H1 (cell line): Measurements from ENCODE around the gene DICER1. TPM values are rescaled to one million over a fixed set of nuclear protein-coding genes. Genes with fewer than 3 reads are reported as not detected.
A peak's percentile ranks its signal among the peaks of the same experiment; 100 is the strongest.

Source experiments
- CTCF ChIA-PET: fragments of 300-600 bp; sonication (Branson Sonifier 250); formaldehyde crosslinking; loops from one replicate; lab custom pipeline; 2021; ENCODE audit not compliant: partially characterized antibody; lab: Charles Lee
- POLR2A ChIA-PET: fragments of 300-600 bp; sonication (Branson Sonifier 250); formaldehyde crosslinking; loops from one replicate; lab custom pipeline; 2021; ENCODE audit warnings: inconsistent platforms; ENCODE audit not compliant: partially characterized antibody; lab: Charles Lee
- DNase-seq, 2 experiments: peaks; one replicate each; pipeline versions ENCODE4 v3.0.0 to v3.0.0-alpha.2; 2010 to 2022; ENCODE audit warnings: low spot score in 2 of 2, low read depth in 1 of 2, mixed read lengths in 1 of 2
- FAIRE-seq: peaks from 2 replicates; lab custom pipeline; 2011; peaks lifted over from hg19 to GRCh38; lab: Jason Lieb, UNC
- H2AFZ ChIP-seq: 2 replicates; pipeline ENCODE4 v1.8.1; 2012; ENCODE audit warnings: low read length, inconsistent platforms
- H2AK5ac ChIP-seq: 2 replicates; pipeline ENCODE4 v1.6.1; 2013; ENCODE audit warnings: low read depth, low read length
- H2BK120ac ChIP-seq: replicated peaks from 2 replicates; pipeline ENCODE3; 2013; ENCODE audit warnings: low read depth, low read length, inconsistent platforms
- H2BK12ac ChIP-seq: 2 replicates; pipeline ENCODE4 v1.6.1; 2013; ENCODE audit warnings: low read depth, low read length
- H2BK15ac ChIP-seq: 2 replicates; pipeline ENCODE4 v1.6.1; 2013; ENCODE audit warnings: low read length
- H2BK20ac ChIP-seq: 2 replicates; pipeline ENCODE4 v1.6.1; 2013; ENCODE audit warnings: low read length
- H2BK5ac ChIP-seq: 2 replicates; pipeline ENCODE4 v1.6.1; 2013; ENCODE audit warnings: low read depth, low read length
- H3K14ac ChIP-seq: 2 replicates; pipeline ENCODE4 v1.6.1; 2013; ENCODE audit warnings: inconsistent platforms; ENCODE audit not compliant: insufficient read length
- H3K18ac ChIP-seq: 2 replicates; pipeline ENCODE4 v1.6.1; 2013; ENCODE audit warnings: low read length; ENCODE audit errors: extremely low read depth
- H3K23ac ChIP-seq: 2 replicates; pipeline ENCODE4 v1.6.1; 2013; ENCODE audit warnings: inconsistent platforms; ENCODE audit not compliant: insufficient read length
- H3K23me2 ChIP-seq: 2 replicates; pipeline ENCODE4 v1.6.1; 2013; ENCODE audit warnings: low read depth, low read length
- H3K27ac ChIP-seq: 2 replicates; pipeline ENCODE4 v1.6.1; 2011; ENCODE audit warnings: low read depth, low read length, inconsistent platforms
- H3K27me3 ChIP-seq, 4 experiments: replicated peaks in 1 of 4; 1 replicate in 1 of 4; 2 replicates in 3 of 4; pipeline versions ENCODE4 v1.6.1 to v1.8.1; 2011 to 2013; ENCODE audit warnings: low read length in 3 of 4, mild to moderate bottlenecking in 3 of 4, inconsistent platforms in 2 of 4, mixed read lengths in 2 of 4, moderate library complexity in 1 of 4; ENCODE audit not compliant: control insufficient read depth in 3 of 4, insufficient read depth in 3 of 4; ENCODE audit errors: extremely low read depth in 1 of 4
- H3K36me3 ChIP-seq, 4 experiments: 2 replicates each; pipeline versions ENCODE4 v1.6.1 to v1.8.1; 2011 to 2013; ENCODE audit warnings: mild to moderate bottlenecking in 4 of 4, low read length in 3 of 4, moderate library complexity in 2 of 4, control low read depth in 1 of 4, inconsistent platforms in 1 of 4; ENCODE audit not compliant: insufficient read depth in 4 of 4, control insufficient read depth in 2 of 4
- H3K4ac ChIP-seq: replicated peaks from 2 replicates; pipeline ENCODE3; 2013; ENCODE audit warnings: low read length, low read depth, mixed read lengths, inconsistent platforms; ENCODE audit not compliant: insufficient read length
- H3K4me1 ChIP-seq, 4 experiments: replicated peaks in 1 of 4; 1 replicate in 1 of 4; 2 replicates in 3 of 4; pipeline versions ENCODE4 v1.6.1 to v1.8.1; 2011 to 2013; ENCODE audit warnings: low read length in 3 of 4, inconsistent platforms in 2 of 4, mixed read lengths in 1 of 4; ENCODE audit not compliant: insufficient read depth in 4 of 4, control insufficient read depth in 3 of 4
- H3K4me2 ChIP-seq, 2 experiments: 2 replicates each; pipeline versions ENCODE4 v1.6.1 to v1.8.1; 2011 to 2013; ENCODE audit warnings: low read depth in 2 of 2, low read length in 2 of 2, control low read depth in 1 of 2, inconsistent platforms in 1 of 2, mild to moderate bottlenecking in 1 of 2; ENCODE audit not compliant: insufficient read depth in 1 of 2
- H3K4me3 ChIP-seq, 4 experiments: fragments of 200-600, 300-600 bp in 1 of 4; sonication (generic), shearing (Covaris generic), sonication (Bioruptor Twin) in 1 of 4; 2 replicates each; pipeline versions ENCODE4 v1.5.1 to v1.8.1; 2011 to 2016; ENCODE audit warnings: low read length in 4 of 4, low read depth in 3 of 4, control low read depth in 2 of 4, inconsistent platforms in 2 of 4, mild to moderate bottlenecking in 2 of 4, mixed read lengths in 1 of 4, moderate library complexity in 1 of 4; ENCODE audit not compliant: insufficient read depth in 2 of 4; ENCODE audit errors: extremely low read depth in 1 of 4
- H3K56ac ChIP-seq: replicated peaks from 2 replicates; pipeline ENCODE3; 2013; ENCODE audit warnings: low read depth, mild to moderate bottlenecking, mixed read lengths, low read length, inconsistent platforms; ENCODE audit not compliant: insufficient read length
- H3K79me1 ChIP-seq: 2 replicates; pipeline ENCODE4 v1.6.1; 2013; ENCODE audit warnings: low read depth, low read length, control low read depth
- H3K79me2 ChIP-seq, 2 experiments: 2 replicates each; pipeline versions ENCODE4 v1.6.1 to v1.8.1; 2012 to 2013; ENCODE audit warnings: low read length in 2 of 2, mild to moderate bottlenecking in 2 of 2, inconsistent platforms in 1 of 2; ENCODE audit not compliant: insufficient read depth in 2 of 2, control insufficient read depth in 1 of 2
- H3K9ac ChIP-seq, 4 experiments: replicated peaks in 1 of 4; 1 replicate in 1 of 4; 2 replicates in 3 of 4; pipeline versions ENCODE4 v1.6.1 to v1.8.1; 2011 to 2013; ENCODE audit warnings: low read depth in 3 of 4, low read length in 3 of 4, control low read depth in 2 of 4, mild to moderate bottlenecking in 2 of 4, moderate library complexity in 2 of 4, inconsistent platforms in 1 of 4; ENCODE audit errors: extremely low read depth in 1 of 4
- H3K9me3 ChIP-seq, 2 experiments: 2 replicates each; pipeline versions ENCODE4 v1.6.1 to v1.8.1; 2012 to 2013; ENCODE audit warnings: mild to moderate bottlenecking in 2 of 2, moderate library complexity in 2 of 2, control low read depth in 1 of 2, inconsistent platforms in 1 of 2, low read depth in 1 of 2, low read length in 1 of 2, mixed read lengths in 1 of 2; ENCODE audit not compliant: insufficient read depth in 2 of 2
- H4K20me1 ChIP-seq, 2 experiments: replicated peaks in 1 of 2; 2 replicates each; pipeline versions ENCODE3 to v1.8.1; 2011 to 2013; ENCODE audit warnings: inconsistent platforms in 2 of 2, low read length in 2 of 2, mild to moderate bottlenecking in 1 of 2; ENCODE audit not compliant: insufficient read depth in 2 of 2, control insufficient read depth in 1 of 2
- H4K5ac ChIP-seq: 2 replicates; pipeline ENCODE4 v1.6.1; 2013; ENCODE audit warnings: low read length, low read depth, mixed read lengths, inconsistent platforms; ENCODE audit not compliant: insufficient read length
- H4K8ac ChIP-seq: 2 replicates; pipeline ENCODE4 v1.8.0; 2013; ENCODE audit warnings: mild to moderate bottlenecking, moderate library complexity, low read length, inconsistent platforms; ENCODE audit not compliant: insufficient read depth; ENCODE audit errors: extremely low read depth
- H4K91ac ChIP-seq: replicated peaks from 2 replicates; pipeline ENCODE3; 2013; ENCODE audit warnings: low read length, mixed read lengths, inconsistent platforms; ENCODE audit not compliant: insufficient read length
- POLR2A ChIP-seq, 2 experiments: IDR thresholded peaks; 1 replicate in 1 of 2; 2 replicates in 1 of 2; pipeline ENCODE4 v1.6.1; 2011; ENCODE audit warnings: low read depth in 2 of 2, low read length in 2 of 2, mild to moderate bottlenecking in 2 of 2; ENCODE audit errors: control extremely low read depth in 1 of 2
- SIRT6 ChIP-seq: IDR thresholded peaks from one replicate; pipeline ENCODE4 v1.7.1; 2012; ENCODE audit warnings: low read length, inconsistent platforms
- SRF ChIP-seq: IDR thresholded peaks from 2 replicates; pipeline ENCODE4 v1.6.1; 2011; ENCODE audit warnings: mild to moderate bottlenecking, low read depth, low read length, moderate library complexity
- WGBS, 2 experiments: shearing (Covaris generic) in 1 of 2; methylation state at CpG; one replicate each; pipeline versions ENCODE4 v1.1.6 to v1.1.7; 2013 to 2015; ENCODE audit warnings: low lambda C conversion rate in 2 of 2, mixed read lengths in 2 of 2, inconsistent platforms in 1 of 2, low coverage in 1 of 2, missing lambda C conversion rate in 1 of 2; ENCODE audit not compliant: insufficient replicate concordance in 2 of 2, insufficient coverage in 1 of 2, insufficient read length in 1 of 2; ENCODE audit errors: extremely low coverage in 1 of 2, missing lambda C conversion rate in 1 of 2; 5-methylcytosine and 5-hydroxymethylcytosine counted together
- polyA plus RNA-seq, 7 experiments: library from polyadenylated mRNA; depleted of rRNA in 3 of 7; stranded (reverse) in 5 of 7; unstranded in 2 of 7; fragments of >200 nt in 5 of 7; fragments of 200-250 nt in 2 of 7; gene quantifications; 1 replicate in 5 of 7; 2 replicates in 1 of 7; 4 replicates in 1 of 7; pipeline versions ENCODE4 v1.2.1 to v1.2.3, GENCODE V29; 2011 to 2013; ENCODE audit warnings: missing spikeins in 2 of 7, mixed read lengths in 2 of 7
- total RNA-seq: library from RNA; stranded (reverse); fragmentation: NEBNext Ultra II Directional; extraction: Animal tissue kit (Norgen Biotek cat#: 25700); gene quantifications from 2 replicates; pipeline ENCODE4 v1.2.1, GENCODE V29; 2021
- TF ChIP-seq, protein P1 (sequence below): IDR thresholded peaks from 2 replicates; pipeline ENCODE4 v1.6.1; 2011; ENCODE audit warnings: low read length, improper control_type of control experiment

DICER1 gene
- total and polyA plus RNA-seq, 2 of the 8 experiments (the other 6 are each of a cell fraction or from before 2014, with no cell fraction given), result 11.9 to 61.8 TPM

DNA sequence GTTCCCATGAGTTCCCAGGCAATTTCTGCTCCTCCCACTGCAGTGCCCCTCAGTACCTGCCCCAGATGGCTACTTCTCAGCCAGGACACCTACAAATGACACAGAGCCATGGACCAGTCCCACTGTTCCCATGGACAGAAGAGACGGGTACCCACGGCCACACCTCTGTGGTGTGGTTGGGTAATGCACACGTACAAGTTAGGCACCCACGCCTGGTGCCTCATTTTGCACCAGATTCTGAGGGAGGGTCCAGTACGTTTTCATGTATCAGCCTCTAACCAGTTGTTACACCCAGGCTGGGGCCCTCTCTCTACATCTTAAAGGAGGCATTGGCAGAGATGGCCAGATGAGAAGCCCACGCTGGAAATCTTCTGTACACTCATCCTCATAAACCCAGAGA lies 114.0 kb downstream of the DICER1 start:
- no peak overlapping the region for H2BK12ac ChIP-seq
- POLR2A ChIA-PET, result no interaction called here

More for the DNA sequence above, 114.0 kb downstream of the DICER1 start:
- peak in 1 of 2 experiments; percentile 16 for DNase-seq
- Histone ChIP-seq H3K23ac (no peak overlapping the region), H3K4me2 (no peak overlapping the region), H3K18ac (no peak overlapping the region), H3K56ac (no peak overlapping the region), H2BK20ac (no peak overlapping the region), H4K20me1 (no peaks in the 10 kb centered on the region), H3K9me3 (no peaks in the 10 kb centered on the region), H2BK15ac (no peak overlapping the region), H3K4me3 (no peak overlapping the region), H2AK5ac (no peak overlapping the region), H3K79me2 (no peaks in the 10 kb centered on the region), H3K36me3 (no peaks in the 10 kb centered on the region), H2AFZ (no peak overlapping the region), H3K9ac (no peak overlapping the region), H3K27ac (no peak overlapping the region), H3K23me2 (no peaks in the 10 kb centered on the region), H4K5ac (no peak overlapping the region), H3K4me1 (peaks cover 0 to 4% (median 0%) of the 10 kb centered on the region in 4 experiments; a peak in 3 of 7 replicates), H4K8ac (no peak overlapping the region), H2BK120ac (no peak overlapping the region), H3K14ac (no peak overlapping the region)
- FAIRE-seq, result no peak
- WGBS, 2 experiments, result 90% methylated on average over 6 of the region's 6 CpGs; no CpG with 5 or more reads in 1 of the 2 experiments
- CTCF ChIA-PET, result interaction anchor here (0.6 to 1.3 kb wide), 2 partner anchors 11 to 401 kb away, joined by 3 read pairs; no protein-coding TSS in a partner anchor
- no peak for TF ChIP-seq POLR2A (IDR thresholded peaks at IDR 0.05; ENCODE audit: control extremely low read depth in 1 of 2, low read depth in 2 of 2, low read length in 2 of 2)
- TF ChIP-seq, protein P1, sequence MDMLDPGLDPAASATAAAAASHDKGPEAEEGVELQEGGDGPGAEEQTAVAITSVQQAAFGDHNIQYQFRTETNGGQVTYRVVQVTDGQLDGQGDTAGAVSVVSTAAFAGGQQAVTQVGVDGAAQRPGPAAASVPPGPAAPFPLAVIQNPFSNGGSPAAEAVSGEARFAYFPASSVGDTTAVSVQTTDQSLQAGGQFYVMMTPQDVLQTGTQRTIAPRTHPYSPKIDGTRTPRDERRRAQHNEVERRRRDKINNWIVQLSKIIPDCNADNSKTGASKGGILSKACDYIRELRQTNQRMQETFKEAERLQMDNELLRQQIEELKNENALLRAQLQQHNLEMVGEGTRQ, result no peak
- no peak for TF ChIP-seq SIRT6
- TF ChIP-seq SRF, result no peak
- TF ChIP-seq, all 59 proteins: peak for 0
- Histone ChIP-seq H4K91ac (no peak overlapping the region), H3K27me3 (peaks cover 0 to 4% (median 0%) of the 10 kb centered on the region in 4 experiments; a peak in 2 of 7 replicates), H3K4ac (no peak overlapping the region), H3K79me1 (no peaks in the 10 kb centered on the region), H2BK5ac (no peak overlapping the region)
